ENCODE results near the gene CHCHD5. TPM values are rescaled to one million over a fixed set of nuclear protein-coding genes. Genes with fewer than 3 reads are reported as not detected.

The CHCHD5 gene
- total RNA-seq, 1 experiment from 2014 or later: 56.0 TPM

DNA sequence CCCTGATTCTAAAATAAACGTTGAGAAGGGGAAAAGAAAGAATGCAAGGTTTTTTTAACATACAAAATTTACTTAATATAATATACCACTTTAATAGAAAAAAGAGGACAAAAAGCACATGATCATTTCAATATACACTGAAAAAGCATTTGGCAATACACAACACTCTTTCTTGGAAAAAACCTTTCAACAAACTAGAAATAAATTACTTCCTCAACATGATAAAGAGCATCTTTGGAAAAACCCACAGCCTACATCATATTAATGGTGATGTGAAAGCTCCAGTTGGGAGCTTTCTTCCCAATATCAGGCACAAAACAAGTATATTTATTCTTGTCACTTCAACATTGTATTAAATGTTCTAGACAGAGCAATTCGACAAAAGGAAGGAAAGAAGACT is 45.1 kb upstream of the CHCHD5 start:
- TF ChIP-seq, protein P1, sequence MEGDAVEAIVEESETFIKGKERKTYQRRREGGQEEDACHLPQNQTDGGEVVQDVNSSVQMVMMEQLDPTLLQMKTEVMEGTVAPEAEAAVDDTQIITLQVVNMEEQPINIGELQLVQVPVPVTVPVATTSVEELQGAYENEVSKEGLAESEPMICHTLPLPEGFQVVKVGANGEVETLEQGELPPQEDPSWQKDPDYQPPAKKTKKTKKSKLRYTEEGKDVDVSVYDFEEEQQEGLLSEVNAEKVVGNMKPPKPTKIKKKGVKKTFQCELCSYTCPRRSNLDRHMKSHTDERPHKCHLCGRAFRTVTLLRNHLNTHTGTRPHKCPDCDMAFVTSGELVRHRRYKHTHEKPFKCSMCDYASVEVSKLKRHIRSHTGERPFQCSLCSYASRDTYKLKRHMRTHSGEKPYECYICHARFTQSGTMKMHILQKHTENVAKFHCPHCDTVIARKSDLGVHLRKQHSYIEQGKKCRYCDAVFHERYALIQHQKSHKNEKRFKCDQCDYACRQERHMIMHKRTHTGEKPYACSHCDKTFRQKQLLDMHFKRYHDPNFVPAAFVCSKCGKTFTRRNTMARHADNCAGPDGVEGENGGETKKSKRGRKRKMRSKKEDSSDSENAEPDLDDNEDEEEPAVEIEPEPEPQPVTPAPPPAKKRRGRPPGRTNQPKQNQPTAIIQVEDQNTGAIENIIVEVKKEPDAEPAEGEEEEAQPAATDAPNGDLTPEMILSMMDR (IDR thresholded peaks at IDR 0.05; ENCODE audit: insufficient read depth in 1 of 2, low read depth in 1 of 2, low read length in 1 of 2, severe bottlenecking in 1 of 2, unreplicated experiment in 1 of 2): no peak
- no peaks in the 10 kb centered on the region for H3K36me3 Mint-ChIP-seq (ENCODE audit: insufficient read depth, unreplicated experiment)
- Histone ChIP-seq H3K36me3 (ENCODE audit: control insufficient read depth, insufficient read depth, low read length) (no peaks in the 10 kb centered on the region), H3K4me1 (peaks cover 3% of the 10 kb centered on the region; the same call in 1 of the 2 replicates), H3K27me3 (replicated peaks; ENCODE audit: control insufficient read depth, insufficient read depth, low read length) (no peaks in the 10 kb centered on the region), H3K4me3 (ENCODE audit: low read depth, low read length) (no peak overlapping the region), H3K9me3 (no peaks in the 10 kb centered on the region)
- intact Hi-C loops (cut with micrococcal nuclease; ENCODE audit: unreplicated experiment): no loop called here
- ChIA-PET CTCF (no interaction called here), POLR2A (no interaction called here)
- BruUV-seq (replicated peaks): no TSS peak
- H3K4me1 Mint-ChIP-seq (ENCODE audit: low read depth, unreplicated experiment): no peaks in the 10 kb centered on the region
- H3K27me3 Mint-ChIP-seq (ENCODE audit: insufficient read depth, unreplicated experiment): no peaks in the 10 kb centered on the region
- H3K27ac Mint-ChIP-seq (ENCODE audit: unreplicated experiment): no peak overlapping the region
- DNase-seq: no peak
- no peaks in the 10 kb centered on the region for H3K9me3 Mint-ChIP-seq (ENCODE audit: unreplicated experiment)
- no peak overlapping the region for H3K4me3 Mint-ChIP-seq (ENCODE audit: unreplicated experiment)

DNA sequence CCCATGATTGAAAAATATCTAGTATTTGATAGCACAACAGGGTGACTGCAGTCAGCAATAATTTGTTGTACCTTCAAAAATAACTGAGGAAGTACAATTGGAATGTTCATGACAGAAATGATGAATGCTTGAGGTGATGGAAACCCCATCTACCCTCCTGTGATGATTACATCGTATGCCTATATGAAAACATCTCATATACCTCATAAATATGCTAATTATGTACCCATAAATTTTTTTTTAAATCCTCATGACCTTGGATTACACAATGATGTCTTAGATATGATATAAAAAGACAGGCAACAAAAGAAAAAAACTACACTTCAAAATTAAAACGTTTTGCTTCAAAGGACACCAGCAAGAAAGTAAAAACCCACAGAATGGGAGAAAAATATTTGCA is 43.5 kb upstream of the CHCHD5 start:
- POLR2A ChIA-PET: interaction anchor here (0.6 kb wide), 1 partner anchor 66 kb away, joined by 8 read pairs; no protein-coding TSS in a partner anchor
- H3K4me3 ChIP-seq (ENCODE audit: low read depth, low read length): no peak overlapping the region; the same call in 1 of the 2 replicates
- Mint-ChIP-seq H3K9me3 (ENCODE audit: unreplicated experiment) (no peaks in the 10 kb centered on the region), H3K36me3 (ENCODE audit: insufficient read depth, unreplicated experiment) (no peaks in the 10 kb centered on the region), H3K4me3 (ENCODE audit: unreplicated experiment) (peak overlapping the region; percentile 24), H3K27ac (ENCODE audit: unreplicated experiment) (no peak overlapping the region), H3K4me1 (ENCODE audit: low read depth, unreplicated experiment) (no peaks in the 10 kb centered on the region), H3K27me3 (ENCODE audit: insufficient read depth, unreplicated experiment) (no peaks in the 10 kb centered on the region)
- H3K9me3 ChIP-seq: no peaks in the 10 kb centered on the region
- DNase-seq: no peak
- TF ChIP-seq, protein P1 (IDR thresholded peaks at IDR 0.05; ENCODE audit: insufficient read depth in 1 of 2, low read depth in 1 of 2, low read length in 1 of 2, severe bottlenecking in 1 of 2, unreplicated experiment in 1 of 2): no peak
- peaks cover 10% of the 10 kb centered on the region; the same call in 1 of the 2 replicates for H3K4me1 ChIP-seq
- intact Hi-C loops (cut with micrococcal nuclease; ENCODE audit: unreplicated experiment): no loop called here
- no peaks in the 10 kb centered on the region for H3K36me3 ChIP-seq (ENCODE audit: control insufficient read depth, insufficient read depth, low read length)
- no peaks in the 10 kb centered on the region for H3K27me3 ChIP-seq (replicated peaks; ENCODE audit: control insufficient read depth, insufficient read depth, low read length)
- no TSS peak for BruUV-seq (replicated peaks)
- CTCF ChIA-PET: interaction anchor here (0.6 kb wide), 1 partner anchor 26 kb away, joined by 3 read pairs; no protein-coding TSS in a partner anchor

DNA sequence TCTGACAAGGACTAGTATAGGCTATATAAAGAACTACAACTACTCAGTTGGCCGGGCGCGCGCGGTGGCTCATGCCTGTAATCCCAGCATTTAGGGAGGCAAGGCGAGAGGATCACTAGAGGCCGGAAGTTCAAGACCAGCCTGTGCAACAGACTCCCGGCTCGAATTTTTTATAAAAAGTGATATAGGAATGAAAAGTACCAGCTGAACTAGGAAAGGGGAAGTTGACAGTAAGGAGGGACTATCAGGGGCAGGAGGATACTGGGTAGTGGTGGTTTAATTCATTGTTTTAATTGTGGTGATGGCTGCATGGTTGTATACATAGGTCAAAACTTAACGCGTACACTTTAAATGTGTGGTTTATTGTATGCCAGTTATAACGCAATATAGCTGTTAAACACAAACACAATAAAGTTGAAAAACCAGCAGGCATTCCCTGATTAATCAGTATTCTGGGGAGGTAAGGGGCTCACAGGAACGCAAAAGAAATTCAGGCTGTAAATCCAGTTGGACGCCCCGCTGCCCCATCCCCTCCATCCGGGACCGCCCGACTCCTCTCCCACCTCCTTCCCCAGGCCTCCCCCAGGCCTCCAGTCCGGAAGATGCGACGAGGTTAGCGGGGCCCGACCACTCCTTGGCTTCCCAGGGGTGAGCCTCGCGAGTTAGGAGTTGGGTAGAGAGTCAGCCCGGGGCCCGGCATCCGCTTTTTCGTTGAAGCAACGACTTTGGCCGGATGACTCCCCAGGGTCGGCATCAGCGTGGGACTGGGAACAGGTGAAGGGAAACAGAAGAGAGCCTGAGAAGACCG is 42.9 kb upstream of the CHCHD5 start:
- Mint-ChIP-seq H3K9me3 (ENCODE audit: unreplicated experiment) (no peaks in the 10 kb centered on the region), H3K4me1 (ENCODE audit: low read depth, unreplicated experiment) (no peaks in the 10 kb centered on the region), H3K27me3 (ENCODE audit: insufficient read depth, unreplicated experiment) (no peaks in the 10 kb centered on the region), H3K4me3 (ENCODE audit: unreplicated experiment) (no peak overlapping the region), H3K36me3 (ENCODE audit: insufficient read depth, unreplicated experiment) (no peaks in the 10 kb centered on the region), H3K27ac (ENCODE audit: unreplicated experiment) (no peak overlapping the region)
- Histone ChIP-seq H3K4me3 (ENCODE audit: low read depth, low read length) (peak overlapping the region; percentile 89), H3K9me3 (no peaks in the 10 kb centered on the region), H3K27me3 (replicated peaks; ENCODE audit: control insufficient read depth, insufficient read depth, low read length) (no peaks in the 10 kb centered on the region), H3K4me1 (peaks cover 10% of the 10 kb centered on the region; the same call in 1 of the 2 replicates), H3K36me3 (ENCODE audit: control insufficient read depth, insufficient read depth, low read length) (no peaks in the 10 kb centered on the region)
- peak; percentile 78 to 79 for DNase-seq
- intact Hi-C loops (cut with micrococcal nuclease; ENCODE audit: unreplicated experiment): loop anchor here (1.0 kb wide), 2 partner anchors 36 to 43 kb away; partner anchors contain the start of gene CHCHD5
- CTCF ChIA-PET: interaction anchor here (0.6 kb wide), 1 partner anchor 25 kb away, joined by 3 read pairs; no protein-coding TSS in a partner anchor
- BruUV-seq (replicated peaks): TSS peak; percentile 97
- POLR2A ChIA-PET: no interaction called here
- TF ChIP-seq, protein P1 (IDR thresholded peaks at IDR 0.05; ENCODE audit: insufficient read depth in 1 of 2, low read depth in 1 of 2, low read length in 1 of 2, severe bottlenecking in 1 of 2, unreplicated experiment in 1 of 2): no peak

Data from Caco-2 (cell line).